Fibroblast of pulmonary artery (primary cell): ENCODE measurements around the gene WNT1.

Experiments used
- DNase-seq: peaks from one replicate; pipeline ENCODE4 v3.0.0-alpha.2; 2010; ENCODE audit warnings: low read depth
- H3K4me3 ChIP-seq: replicated peaks from 2 replicates; pipeline ENCODE4 v1.5.1; 2011; ENCODE audit warnings: low read depth, mild to moderate bottlenecking, control low read depth, low read length, moderate library complexity
- CTCF ChIP-seq: IDR thresholded peaks from 2 replicates; pipeline ENCODE4 v1.5.1; 2011; ENCODE audit warnings: mild to moderate bottlenecking, control low read depth, low read length, inconsistent platforms; ENCODE audit errors: missing control alignments

The WNT1 gene

GRCh38 chr12:49023812-49024211, 45.7 kb downstream of the WNT1 start:
- TF ChIP-seq CTCF = no peak
- DNase-seq = no peak
- no peak overlapping the region for H3K4me3 ChIP-seq

- DNase-seq = no peak
- TF ChIP-seq CTCF = no peak
- H3K4me3 ChIP-seq = no peak overlapping the region
These were observed 46.4 kb downstream of the WNT1 start for GRCh38 chr12:49024543-49024942.

GRCh38 chr12:49025463-49025862, 47.3 kb downstream of the WNT1 start:
- no peak for DNase-seq
- no peak for TF ChIP-seq CTCF
- no peak overlapping the region for H3K4me3 ChIP-seq

GRCh38 chr12:49026101-49026500, 48.0 kb downstream of the WNT1 start:
- no peak overlapping the region for H3K4me3 ChIP-seq
- no peak for TF ChIP-seq CTCF
- DNase-seq = no peak

- TF ChIP-seq CTCF = no peak
- no peak for DNase-seq
- no peak overlapping the region for H3K4me3 ChIP-seq
These were observed 48.8 kb downstream of the WNT1 start for GRCh38 chr12:49026678-49027480.

- H3K4me3 ChIP-seq = no peak overlapping the region
- no peak for DNase-seq
- no peak for TF ChIP-seq CTCF
These were observed 49.9 kb downstream of the WNT1 start for GRCh38 chr12:49027846-49028555.
